ENCODE results near the gene SLC26A9.

Gene SLC26A9

DNA sequence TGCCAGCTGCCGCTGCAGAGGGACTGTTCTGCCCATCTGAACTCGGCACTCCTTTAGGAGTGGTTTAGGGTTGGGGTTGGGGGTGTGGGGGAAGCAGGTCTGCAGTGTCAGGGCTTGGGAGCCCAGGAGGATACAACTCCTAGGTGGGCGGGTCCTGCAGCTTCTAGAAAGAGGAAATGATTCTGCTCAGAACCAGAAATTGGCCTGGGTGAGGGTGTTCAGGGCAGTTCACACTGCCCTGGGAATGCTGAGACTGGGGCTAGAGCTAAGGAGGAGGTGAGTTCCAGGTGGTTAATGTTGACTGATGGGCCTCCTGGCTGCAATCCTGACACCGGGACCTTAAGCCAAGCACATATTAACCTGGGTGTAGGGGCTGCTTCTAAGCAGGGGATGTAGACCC, 4.8 kb upstream of the SLC26A9 start:
- no peak for DNase-seq

DNA sequence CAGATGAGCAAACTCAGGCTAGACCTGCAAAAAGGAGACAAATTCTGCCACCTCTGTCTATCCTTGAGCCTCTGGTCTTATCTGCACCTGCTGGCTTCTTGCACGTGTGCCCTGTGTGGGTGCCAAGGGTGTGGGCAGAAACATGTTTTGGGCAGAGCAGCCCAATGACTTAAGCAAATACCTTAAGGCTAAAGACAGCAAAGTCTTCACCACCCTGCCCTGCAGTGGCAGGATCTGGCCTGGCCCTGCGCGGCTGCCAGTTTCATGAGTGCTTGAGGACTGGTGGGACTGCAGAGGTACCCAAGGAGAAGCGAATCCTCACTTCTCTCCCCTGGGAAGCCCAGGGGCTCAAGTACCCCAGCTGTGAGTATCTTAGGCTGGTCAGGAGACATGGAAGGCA, 3.8 kb upstream of the SLC26A9 start:
- DNase-seq, result no peak

DNA sequence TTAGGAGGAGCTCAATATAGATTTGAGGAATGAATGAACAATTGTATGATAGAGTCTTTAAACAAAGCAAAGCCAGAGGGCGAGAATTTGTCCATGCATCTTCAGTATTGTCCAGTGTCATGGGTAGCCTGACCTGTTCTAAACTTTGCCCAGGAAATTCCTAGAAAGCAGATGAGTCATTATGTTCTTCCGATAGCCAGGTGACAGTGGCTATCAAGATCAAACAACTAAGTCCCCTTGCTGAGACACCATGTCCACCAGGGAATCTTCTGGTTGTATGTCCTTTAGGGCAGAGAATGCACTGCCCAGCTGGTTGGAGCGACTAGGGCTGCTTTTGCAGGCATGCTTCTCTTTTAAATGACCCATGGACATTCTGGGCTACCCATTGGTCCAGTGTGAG, 1.8 kb upstream of the SLC26A9 start:
- no peak for DNase-seq

DNA sequence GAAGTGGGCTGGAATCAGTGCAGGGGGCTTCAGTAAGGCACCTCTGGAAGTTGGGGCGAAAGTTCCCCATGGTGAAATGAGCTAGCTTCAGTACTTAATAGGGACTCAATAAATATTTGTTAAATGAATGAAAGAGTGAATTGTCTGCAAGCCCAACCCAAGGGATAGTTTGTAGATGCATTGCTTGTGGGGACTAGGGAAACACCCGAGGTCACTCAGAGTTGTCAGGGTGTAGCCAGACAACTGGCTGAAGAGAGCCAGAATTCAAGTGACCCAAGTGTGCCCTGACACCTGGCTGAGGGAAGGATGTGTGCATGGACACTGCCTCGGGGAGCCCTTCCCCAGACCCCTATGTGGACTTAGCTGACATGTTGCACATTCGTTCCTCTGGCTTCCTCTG, 1.3 kb upstream of the SLC26A9 start:
- no peak for DNase-seq

DNA sequence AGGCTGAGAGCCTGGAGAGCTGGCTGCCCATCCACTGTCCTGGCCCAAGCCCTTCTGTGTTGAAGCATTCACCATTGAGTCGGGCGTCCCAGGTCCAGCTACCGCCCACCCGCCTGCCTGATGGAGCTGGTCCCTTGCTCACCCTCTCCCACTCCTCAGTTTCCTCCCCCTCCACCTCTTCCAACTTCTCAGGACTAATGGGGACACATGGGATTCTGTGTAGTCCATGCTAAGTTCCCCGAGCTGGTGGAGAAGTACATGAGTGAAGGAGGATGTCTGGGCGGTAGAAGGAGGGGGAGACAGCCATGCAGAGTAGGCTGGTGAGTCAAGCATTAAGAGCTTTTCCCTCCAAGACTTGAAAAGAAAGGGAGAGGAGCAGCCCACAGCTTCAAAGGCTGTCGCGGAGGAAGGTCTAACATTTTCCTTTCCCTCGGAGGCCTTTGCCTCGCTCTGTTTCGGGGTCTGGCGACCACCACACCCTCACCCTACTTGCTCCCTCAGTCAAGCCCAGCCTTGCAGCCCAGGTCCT, 561 bp downstream of the SLC26A9 start:
- DNase-seq, result no peak

DNA sequence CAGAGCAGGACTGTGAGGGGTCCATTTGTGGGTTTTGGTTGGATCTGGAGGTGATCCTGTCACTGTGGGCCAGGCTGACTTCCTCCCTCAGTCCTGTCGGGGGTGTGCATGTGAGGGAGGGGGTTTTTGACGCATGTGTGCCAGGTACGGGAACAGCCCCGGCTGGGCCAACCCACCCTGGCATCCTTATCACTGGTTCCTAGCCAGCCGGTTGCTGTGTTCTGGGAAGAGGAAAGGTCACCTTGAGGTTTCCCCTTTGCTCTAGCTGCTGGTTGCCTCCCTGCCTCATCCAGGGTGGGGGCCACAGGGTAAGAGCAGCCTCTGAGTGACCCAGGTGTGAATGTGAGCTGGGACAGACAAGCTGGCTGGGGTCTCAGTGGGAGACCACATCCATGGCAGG, 2.5 kb downstream of the SLC26A9 start:
- DNase-seq, result no peak

DNA sequence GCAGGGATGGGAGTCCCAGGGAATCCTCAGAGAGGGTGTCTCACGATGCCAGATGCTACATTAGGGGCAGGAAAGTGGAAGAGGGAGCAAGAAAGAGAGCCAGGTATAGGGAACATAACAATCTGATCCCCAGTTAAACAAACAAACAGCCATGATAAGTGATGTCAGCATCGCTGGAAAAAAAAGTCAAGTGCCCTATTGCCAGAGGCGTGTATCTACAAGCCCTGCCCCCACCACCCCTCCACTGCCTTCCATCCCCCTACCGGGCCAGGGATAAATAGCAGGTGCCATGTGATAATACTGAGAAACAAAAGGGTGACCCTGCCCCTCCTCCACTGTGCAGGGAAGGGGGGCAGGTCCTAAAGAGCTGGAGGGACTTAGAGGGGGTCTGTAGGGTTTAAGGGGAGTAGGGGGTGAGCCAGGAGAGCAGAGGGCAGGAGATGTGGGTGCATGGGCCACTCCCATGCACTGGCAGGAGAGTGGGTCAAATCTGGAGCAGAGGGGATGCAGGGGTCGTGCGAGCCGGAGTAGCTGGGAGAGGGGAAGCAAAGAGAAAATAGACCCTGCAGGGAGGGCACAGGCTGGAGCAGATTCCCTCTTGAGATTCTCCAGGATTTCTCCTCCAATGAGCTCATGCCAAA, 3.4 kb downstream of the SLC26A9 start:
- no peak for DNase-seq

DNA sequence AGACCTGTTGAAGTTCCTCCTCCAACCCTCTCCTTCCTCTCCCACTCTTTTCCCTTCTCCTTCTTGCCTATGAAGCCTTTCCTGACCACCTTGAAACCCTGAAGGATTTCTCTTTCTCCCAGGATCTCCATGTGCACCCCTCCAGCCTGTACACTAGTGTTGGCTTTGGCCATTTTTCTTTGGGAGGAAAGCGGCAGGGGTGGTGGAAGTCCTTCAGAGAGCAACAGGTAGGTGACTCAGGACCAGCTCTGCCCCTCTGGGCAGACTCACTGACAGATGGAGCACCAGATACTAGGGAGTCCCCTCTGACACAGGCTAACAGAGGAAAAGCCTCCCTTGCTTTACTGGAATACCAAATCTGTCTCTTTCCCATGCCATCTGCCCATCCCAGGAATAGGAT, 4.6 kb downstream of the SLC26A9 start:
- DNase-seq, result no peak

DNA sequence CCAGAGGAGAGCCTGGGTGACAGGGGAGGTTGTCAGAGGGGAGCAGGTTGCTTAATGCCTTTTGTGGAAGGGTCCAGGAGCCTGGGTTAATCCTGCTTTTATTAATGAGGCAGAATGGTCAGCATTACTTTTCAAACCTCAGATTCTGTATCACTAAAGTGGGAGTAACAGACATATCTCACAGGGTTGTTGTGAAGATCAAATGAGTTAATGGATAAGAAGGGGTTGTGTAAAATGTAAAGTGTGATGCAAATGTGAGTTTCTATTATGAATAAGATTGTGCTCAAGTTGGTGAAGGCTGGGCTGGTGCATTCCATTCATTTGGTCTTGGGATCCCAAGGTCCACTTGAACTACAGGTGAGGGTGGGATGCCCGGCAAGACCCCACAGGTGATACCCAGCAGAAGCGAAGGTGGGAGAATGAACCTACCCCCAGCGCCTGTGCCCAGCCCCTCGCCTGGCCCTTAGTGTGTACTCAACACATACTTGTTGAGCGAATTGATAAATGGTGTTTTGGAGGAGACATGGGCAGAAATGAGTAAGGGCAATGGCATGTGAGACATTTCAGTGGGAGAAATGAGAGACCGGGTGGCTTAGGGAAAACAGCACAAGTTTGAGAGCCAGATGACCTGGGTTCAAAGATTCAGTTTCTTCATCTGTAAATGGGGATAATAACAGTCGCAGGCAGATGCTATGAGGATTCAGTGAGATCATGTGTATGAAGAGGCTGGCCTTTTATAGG, 6.2 kb downstream of the SLC26A9 start:
- no peak for DNase-seq

DNA sequence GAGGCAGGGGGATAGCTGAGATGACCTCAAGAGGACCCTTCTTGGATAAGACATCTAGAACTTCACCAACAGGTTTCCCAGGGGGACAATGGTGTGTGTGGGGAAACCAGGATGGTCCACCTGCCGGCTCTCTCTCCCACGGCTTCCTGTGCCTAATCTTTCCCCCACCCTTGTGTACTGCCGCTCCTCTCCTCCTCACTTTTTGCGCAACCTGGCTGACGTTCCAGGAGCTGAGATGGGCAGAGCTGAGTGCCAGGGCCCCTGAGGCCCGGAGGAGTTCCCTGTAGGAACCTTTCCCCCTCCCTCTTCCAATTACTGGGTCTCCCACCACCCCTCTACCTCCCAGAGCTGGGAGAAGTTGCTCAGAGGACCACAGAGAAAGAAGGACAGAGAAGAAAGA, 6.9 kb downstream of the SLC26A9 start:
- DNase-seq, result no peak

DNA sequence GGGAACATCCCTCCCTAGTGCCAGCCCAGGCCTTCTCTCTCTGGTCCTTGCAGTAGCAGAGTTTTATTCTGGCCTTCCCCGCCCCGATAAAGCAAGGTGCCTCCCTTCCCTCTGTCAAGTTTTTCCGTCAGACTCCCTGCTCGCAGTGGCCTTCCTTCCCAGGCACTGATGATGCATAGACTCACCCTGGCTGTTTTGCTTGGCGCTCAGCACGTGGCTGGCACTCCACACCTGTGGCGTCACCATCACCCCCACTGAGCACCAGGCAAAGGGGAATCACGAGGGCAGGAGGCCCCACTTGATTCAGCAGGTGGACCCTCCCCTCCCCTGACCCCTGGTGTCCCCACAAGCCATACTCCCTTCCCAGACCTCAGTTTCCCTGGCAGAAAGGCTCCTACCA, 7.4 kb downstream of the SLC26A9 start:
- DNase-seq, result no peak

DNA sequence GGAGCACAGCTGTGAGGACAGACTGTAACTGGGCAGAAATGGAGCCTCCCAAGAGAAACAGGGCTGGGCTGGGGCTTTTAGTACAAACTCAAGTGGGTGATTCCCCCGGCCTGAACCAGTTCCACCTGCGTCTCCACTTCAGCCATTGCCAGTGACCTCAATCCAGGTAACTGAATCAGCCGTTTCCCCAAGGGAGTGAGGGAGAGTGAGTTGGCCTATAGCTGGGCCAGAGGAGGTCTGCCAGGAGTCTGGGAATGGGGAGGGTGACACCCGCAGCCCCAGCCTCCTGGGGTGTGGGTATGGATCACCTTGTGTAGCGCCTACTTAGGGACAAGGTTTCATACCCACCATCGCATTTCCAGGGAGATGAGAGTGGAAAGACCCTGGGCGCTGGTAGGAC, 8.5 kb downstream of the SLC26A9 start:
- no peak for DNase-seq

DNA sequence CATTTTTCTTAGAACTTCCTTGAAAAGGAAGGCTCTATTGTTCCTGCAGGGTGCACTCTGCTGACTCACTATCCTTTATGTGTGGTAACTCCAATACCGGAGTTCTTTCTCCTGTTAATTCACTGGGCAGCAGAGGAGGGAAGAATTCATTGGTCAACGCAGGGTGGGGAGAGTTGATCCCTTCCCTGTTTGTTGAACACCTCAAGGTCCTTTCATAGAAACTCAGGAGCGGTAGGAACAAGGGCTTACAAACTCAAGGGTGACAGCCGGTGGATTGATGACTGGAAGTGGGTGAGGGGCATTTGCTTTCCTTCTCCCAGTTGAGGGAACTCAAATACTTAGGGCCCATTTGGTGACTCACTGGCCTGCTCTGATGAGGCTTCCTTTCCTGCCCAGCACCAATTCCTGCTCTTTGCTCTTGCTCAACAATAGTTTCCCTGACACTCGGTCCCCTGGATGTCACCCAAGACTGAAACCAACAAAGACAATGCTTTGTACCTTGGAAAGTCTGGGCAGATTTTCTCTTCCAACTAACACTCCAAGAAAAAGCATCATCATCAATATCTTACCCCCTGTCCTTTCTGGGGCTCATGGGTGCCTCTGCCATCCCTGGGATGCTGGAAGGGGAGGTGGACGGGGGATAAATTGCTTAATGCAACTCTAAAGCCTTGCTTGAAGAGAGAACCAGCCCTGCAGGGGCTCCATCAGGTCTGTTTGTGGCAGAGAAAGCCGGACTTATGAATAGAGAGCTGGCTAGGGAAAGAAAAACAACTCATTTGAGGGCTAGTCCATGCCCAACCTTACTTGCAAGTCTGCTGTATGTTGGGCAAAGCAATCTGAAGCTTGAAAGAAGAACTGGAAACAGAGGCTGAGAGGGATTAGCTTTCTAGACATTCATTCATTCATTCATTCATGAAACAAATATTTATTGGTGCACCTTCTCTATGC, 9.3 kb downstream of the SLC26A9 start:
- DNase-seq, result no peak

DNA sequence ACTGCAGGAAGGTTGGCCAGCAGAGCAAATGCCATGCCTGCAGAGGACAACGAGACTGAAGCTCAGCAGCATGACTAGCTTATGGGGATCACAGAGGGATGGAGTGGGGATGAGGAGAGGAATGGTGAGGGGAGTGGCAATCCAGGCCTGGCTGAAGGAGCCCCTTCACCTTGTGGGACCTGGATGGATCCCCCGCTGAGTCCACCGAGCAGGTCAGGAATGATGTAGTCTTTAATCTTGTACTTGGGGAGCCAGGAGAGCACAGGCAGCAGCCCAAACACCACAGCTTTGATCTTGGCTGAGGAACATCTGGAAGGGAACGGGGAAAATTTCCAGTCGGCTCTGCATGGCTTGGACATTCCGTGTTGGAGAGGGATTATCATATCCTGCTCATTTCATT, 10.5 kb downstream of the SLC26A9 start:
- DNase-seq, result no peak

DNA sequence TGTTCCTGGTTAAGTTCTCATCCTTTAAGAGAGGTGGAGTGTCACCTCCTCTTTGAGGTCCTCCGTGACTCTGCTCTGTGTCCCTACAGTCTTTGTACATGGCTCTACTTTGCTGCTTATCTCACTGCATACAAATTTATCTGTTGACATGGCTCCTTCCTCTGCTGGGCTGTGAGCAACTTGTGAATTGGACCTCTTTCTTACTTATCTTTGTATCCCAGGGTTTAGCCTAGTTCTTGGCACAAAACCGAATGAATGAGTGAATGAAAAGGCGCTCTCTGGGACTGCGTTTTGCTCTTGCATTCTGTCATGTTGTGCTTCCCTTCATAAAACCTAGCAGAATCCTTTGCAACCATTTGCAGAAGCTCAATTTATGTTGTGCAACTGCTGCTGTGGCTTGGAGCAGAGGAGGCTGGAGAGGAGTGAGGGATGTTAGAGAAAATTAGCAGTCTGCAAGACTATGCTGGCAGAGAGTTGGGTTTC, 12.4 kb downstream of the SLC26A9 start:
- no peak for DNase-seq

DNA sequence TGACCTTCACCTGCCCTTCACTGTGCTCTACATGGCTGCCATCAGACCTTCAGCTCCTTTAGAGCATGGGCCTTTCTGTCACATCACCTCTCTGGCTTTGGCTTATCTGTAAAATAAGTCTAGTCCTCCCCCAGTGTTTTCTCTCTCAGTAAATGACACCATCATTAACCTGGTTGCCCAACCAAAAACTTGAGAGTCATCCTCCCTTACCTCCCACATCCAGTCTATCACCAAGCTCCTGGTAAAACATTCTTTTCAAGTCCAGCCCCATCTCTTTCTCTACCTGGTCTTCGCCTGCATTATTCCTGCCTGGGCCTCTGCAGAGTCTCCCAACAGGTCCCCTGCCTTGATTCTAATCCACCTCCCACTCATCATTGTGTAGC, 13.1 kb downstream of the SLC26A9 start:
- DNase-seq, result no peak

DNA sequence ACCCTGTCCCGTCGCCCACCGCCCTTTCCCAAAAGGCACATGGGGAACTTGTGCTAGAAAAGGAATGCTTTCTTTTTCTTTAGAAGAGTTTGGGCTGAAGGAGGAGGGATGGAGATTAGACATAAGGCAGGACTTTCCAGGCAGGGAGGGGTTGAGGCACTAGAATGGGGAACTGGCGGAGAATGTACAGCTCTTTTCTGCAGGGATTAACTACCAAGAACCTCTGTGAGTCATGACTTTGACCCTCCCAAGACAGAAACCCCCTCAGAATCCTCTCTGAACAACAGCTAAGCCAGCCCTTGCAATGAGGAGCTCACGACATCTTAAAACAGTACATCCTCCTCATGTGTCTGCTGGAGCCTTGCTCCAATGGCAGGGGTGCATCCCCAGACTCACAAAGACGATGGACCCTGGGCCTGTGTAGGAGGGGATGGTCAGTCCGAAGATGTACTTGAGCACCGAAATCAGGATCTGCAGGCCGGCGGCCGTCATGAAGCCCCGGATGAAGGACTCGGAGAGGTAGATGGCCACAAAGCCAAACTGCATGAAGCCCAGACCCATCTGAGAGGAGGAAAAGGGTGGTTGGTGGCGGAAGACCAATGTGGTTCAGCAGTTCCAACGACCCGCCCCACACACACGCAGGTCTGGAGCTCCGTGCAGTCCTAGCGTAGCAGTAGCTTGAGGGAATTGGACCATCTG, 13.6 kb downstream of the SLC26A9 start:
- no peak for DNase-seq

DNA sequence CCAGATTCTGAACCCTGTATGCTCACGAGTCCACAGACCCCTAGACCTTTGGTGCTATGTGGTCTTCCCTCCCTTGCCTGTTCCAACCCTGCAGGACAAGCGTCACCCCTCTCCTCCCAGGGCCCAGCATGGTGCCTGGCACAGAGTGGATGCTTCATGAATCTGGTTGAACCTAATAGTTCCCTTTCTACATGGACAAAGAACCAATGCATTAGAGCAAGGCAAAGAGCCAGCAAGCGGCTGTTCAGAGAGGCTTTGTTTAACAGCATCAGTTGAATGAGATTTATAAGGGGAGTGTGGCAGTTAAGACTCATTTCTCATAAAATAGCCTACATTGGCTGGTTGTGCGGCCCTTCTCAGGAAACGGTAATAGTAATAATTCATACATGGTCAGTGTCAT, 14.9 kb downstream of the SLC26A9 start:
- DNase-seq, result no peak

DNA sequence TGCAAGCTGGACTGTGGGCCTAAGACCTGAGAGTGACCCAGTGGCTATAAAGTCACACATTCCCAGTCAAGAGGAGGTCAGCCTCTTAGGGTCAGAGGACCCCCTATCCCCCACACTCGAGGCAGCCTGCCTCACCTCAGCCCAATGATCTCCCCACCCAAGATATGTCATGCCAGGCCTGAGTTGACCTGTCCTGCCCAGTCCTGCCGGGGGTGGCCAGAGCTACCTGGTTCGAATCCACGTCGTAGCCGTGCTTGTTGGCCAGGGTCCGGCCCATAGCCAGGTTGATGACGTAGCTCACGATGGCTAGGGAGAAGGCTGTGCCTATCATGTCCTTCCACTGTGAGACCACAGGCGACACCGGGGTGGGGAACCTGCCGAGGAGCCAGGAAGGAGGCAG, 15.6 kb downstream of the SLC26A9 start:
- DNase-seq, result no peak

DNA sequence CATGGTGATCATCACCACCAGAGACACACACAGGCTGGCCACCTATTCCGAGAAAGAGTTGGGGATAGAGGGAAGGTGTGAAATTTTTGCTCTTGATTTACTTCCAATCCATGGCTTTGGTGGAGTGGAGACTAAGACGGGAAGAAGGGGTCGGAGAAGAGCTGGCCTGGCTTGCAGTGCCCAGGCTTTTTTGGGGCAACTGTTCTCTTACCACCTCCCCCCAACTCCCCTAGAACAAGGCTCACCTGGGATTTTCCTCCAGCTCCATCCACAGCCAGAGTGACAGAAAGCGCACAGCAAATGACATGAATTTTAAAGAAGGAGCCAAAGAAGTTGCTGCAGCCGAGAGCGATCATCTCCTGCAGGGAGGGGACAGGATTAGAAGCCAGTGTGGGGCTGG, 16.0 kb downstream of the SLC26A9 start:
- DNase-seq, result no peak

DNA sequence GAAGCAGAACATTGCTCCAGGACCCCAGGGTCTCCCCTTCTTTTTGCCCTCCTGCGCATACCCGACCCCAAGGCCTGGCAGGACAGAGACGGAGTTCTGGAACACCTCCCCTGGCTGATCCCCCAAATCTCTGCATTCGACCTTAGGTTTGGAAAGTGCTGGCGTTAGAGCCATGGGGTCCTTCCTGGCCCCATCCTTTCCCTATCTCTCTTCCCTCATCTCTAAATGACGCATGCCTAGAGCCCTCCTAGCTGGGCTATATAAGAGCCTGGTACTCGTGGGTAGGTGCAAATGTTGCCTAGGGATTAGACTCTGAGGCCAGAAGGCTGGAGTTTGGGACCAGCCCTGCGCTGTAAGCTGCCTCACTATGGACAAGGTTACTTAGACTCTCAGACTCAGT, 16.6 kb downstream of the SLC26A9 start:
- no peak for DNase-seq

DNA sequence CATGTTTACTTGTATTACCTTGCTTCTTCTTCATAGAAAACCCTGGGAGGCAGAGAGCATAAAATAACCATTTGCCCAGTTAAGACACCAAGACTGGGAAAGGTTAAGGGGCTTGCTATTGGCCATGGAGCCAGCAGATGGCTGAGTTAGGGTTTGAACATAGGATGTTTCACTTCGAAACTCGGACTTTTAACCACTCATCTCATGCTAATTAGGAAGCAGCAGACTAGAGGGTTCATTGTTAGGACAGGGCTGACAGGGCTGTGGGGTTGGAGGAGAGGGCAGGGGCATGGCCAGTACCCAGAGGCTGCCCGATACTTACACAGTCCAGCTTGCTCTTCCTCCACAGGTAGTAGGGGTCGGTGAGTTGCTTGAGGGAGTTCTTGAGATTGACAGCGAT, 17.0 kb downstream of the SLC26A9 start:
- DNase-seq, result no peak

DNA sequence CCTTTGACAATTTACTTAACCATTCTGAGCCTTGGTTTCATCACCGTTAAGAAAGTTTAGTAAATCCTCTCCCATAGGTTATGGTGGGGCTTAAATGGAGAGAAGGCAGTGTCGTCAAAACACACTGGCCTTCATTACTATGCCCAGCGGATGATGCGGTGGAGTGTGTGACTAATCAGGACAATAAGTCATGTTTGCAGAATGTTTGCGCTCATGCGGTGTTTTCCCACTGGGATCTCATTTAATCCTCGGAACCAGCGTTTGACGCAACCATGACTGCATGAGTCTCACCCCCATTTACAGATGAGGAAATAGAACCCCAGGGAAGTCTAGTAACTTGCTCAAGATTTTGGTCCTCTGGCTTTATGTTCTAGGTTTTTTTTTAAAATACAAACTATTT, 17.5 kb downstream of the SLC26A9 start:
- DNase-seq, result no peak
